SK-N-MC (cell line): ENCODE measurements around the gene PLXNA4.

Source experiments
- EZH2 ChIP-seq: fragments of 200-600 bp; sonication (generic); IDR thresholded peaks from one replicate; pipeline ENCODE4 v1.6.1; 2017; ENCODE audit warnings: antibody characterized with exemption
- POLR2AphosphoS5 ChIP-seq: IDR thresholded peaks from 2 replicates; pipeline ENCODE4 v1.6.1; 2012; ENCODE audit warnings: mild to moderate bottlenecking, low read depth, low read length, borderline replicate concordance

DNA sequence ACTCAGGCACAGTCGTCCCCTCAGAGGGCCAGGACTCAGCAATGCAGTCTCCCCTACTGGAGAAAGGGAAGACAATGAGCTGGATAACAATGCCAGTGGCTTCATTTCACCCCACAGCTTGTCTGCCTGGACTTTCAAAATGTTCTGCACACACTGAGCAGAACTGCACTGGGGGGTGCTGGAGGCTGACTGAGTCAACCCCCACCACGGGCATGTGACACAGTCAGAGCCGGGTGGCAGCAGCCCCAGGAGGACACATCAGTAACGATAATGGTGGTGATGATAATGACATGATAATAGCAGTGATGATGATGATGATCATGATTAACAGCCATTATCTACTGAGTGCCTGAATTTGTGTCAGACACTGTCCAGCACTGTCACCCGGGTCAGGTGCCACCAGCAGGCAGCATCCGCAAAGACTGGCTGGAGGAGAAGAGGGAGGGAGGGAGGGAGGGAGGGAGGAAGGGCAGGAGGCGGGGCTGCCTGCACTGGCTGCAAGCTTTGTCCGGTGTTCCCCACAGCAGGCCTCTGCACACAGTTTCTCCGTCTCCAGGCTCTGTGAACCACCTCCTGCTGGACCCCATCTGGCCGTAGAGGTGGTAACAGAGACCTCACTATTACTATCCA, 67.4 kb downstream of the PLXNA4 start:
- TF ChIP-seq POLR2AphosphoS5 (no peak), EZH2 (no peak)
